Measurements from ENCODE around the gene FYB2. TPM values are rescaled to one million over a fixed set of nuclear protein-coding genes. Genes with fewer than 3 reads are reported as not detected.

Gene FYB2
- total and polyA plus RNA-seq, 12 donors, result 0.22 to 123 (median 9.9) TPM

DNA sequence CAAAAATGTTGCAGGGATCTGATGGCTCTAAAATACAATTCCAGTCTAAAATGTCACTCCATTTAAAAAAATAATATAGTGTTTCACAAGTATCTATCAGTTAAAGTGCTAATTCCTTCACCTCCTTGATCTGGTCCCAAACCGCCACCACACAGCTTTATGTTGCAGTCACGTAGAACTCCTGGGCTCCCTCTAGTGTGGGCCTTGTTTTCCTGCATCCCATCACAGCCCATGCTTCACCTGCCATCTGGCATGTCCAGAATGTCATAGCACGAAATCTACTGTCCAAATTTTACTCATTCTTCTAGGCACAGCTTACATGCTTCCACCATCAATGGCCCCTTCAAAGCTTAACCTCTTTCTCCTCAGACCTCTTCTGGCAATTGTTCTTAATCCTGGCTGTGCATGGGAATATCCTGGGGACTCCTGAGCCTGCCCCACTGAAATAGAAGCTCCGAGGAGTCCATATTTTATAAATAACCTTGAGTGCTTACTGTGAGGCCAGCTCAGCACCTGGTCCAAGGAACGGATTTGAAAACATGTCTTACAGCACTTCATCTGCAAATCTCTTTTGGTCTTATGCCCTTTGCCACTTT is 15.5 kb downstream of the FYB2 start:
- Histone ChIP-seq H3K4me3 (no peak overlapping the region), H3K27me3 (no peaks in the 10 kb centered on the region), H3K9me3 (no peaks in the 10 kb centered on the region), H3K36me3 (no peaks in the 10 kb centered on the region), H3K27ac (peak overlapping the region in 1 of 10 donors; percentile 14), H3K4me1 (peaks cover 0 to 37% (median 4%) of the 10 kb centered on the region in 9 donors)
- intact Hi-C loops (cut with DNase I), result loop anchor here in 1 of 10 donors (10.0 kb wide), 1 partner anchor 159 kb away; the partner anchor contains the start of gene PRKAA2
- TF ChIP-seq, protein P1, sequence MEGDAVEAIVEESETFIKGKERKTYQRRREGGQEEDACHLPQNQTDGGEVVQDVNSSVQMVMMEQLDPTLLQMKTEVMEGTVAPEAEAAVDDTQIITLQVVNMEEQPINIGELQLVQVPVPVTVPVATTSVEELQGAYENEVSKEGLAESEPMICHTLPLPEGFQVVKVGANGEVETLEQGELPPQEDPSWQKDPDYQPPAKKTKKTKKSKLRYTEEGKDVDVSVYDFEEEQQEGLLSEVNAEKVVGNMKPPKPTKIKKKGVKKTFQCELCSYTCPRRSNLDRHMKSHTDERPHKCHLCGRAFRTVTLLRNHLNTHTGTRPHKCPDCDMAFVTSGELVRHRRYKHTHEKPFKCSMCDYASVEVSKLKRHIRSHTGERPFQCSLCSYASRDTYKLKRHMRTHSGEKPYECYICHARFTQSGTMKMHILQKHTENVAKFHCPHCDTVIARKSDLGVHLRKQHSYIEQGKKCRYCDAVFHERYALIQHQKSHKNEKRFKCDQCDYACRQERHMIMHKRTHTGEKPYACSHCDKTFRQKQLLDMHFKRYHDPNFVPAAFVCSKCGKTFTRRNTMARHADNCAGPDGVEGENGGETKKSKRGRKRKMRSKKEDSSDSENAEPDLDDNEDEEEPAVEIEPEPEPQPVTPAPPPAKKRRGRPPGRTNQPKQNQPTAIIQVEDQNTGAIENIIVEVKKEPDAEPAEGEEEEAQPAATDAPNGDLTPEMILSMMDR (IDR thresholded peaks at IDR 0.05), result peak in 7 of 9 donors; percentile 19 to 49 (median 38)
- DNase-seq, result no peak
- 61% methylated on average over 5 of the region's 5 CpGs for WGBS, 2 donors
- no peak for ATAC-seq

DNA sequence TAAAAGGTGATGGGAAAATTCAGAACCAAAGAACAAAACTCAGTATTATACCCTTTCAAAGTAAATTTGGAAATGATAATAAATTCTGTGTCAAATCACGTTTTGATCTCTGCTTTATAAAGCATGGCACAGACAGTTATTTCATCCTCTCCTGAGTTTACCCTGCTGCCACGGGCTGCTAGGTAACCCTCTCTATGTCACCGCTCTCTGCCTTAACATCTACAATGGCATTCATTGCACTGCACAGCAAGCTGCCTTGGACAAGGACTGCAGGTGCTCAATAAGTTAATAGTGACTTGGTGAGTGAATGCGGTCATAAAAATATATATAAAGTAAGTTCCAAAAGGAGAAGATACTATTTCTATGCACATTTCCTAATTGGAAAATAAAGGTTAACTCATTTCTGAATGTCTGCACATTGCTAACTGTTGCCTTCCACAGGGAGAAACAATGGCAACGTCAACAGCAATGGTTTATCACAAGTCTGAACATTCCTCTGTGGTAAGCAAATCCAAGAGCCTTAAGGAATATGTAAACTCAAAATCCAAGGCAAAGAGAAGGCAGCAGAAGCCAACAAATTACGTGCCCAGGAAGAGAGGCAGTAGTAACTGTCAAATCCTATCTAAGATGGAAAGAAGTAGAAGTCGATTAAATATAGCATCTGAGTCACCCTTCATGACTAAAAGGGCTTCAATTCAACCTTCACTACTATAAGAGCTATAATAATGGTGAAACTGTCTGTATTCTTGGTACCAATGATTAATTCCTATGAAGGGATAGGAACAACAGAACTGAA is 19.4 kb downstream of the FYB2 start:
- DNase-seq, result no peak
- Histone ChIP-seq H3K27ac (peak overlapping the region; percentile 43 to 88 (median 83)), H3K4me3 (no peak overlapping the region)

DNA sequence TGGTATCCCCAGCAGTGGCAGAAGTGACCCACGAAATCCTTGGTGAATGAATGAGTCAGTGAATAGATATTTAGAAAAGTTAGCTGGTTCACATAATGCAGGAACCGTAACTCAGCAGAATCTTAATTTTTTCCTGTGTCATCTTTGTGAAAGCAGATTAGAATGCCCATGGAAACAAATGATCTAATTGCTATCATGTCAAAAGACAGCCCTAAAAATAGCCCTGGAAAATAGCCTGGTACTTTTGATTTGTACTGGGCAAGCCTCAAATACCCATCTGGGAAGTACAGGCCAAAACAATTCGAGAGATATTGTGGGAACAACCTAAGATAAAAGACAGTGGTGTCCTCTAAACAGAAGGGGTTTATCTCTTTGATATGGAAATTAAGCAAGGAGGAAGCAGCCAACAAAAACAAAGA is 21.1 kb downstream of the FYB2 start:
- no peak overlapping the region for H3K4me3 ChIP-seq
- H3K27ac ChIP-seq, result peak overlapping the region; percentile 46 to 88 (median 83)
- intact Hi-C loops (cut with DNase I), result loop anchor here in 1 of 10 donors (2.0 kb wide), 1 partner anchor 21 kb away; the partner anchor contains the start of gene FYB2
- H3K27me3 ChIP-seq, result no peaks in the 10 kb centered on the region
- H3K36me3 ChIP-seq, result no peaks in the 10 kb centered on the region
- DNase-seq (peak in 1 of 2 donors; percentile 15), ATAC-seq (peak; percentile 43 to 90 (median 80))
- no peaks in the 10 kb centered on the region for H3K9me3 ChIP-seq
- peaks cover 0 to 47% (median 7%) of the 10 kb centered on the region in 9 donors for H3K4me1 ChIP-seq
- 15 to 17% methylated on average over 3 of the region's 3 CpGs for WGBS, 2 donors
- TF ChIP-seq, protein P1 (IDR thresholded peaks at IDR 0.05), result no peak

More for the DNA sequence above, 19.4 kb downstream of the FYB2 start:
- H3K27me3 ChIP-seq, result no peaks in the 10 kb centered on the region
- no peaks in the 10 kb centered on the region for H3K36me3 ChIP-seq
- intact Hi-C loops (cut with DNase I), result loop anchor here in 1 of 10 donors (2.0 to 10.0 kb wide), 2 partner anchors 19 to 155 kb away; partner anchors contain the start of genes FYB2 and PRKAA2
- H3K9me3 ChIP-seq, result no peaks in the 10 kb centered on the region
- ATAC-seq, result peak; percentile 23 to 79 (median 68)
- WGBS, 2 donors, result 45 to 58% methylated on average over 7 of the region's 7 CpGs
- TF ChIP-seq, protein P1 (IDR thresholded peaks at IDR 0.05), result no peak
- H3K4me1 ChIP-seq, result peaks cover 0 to 37% (median 7%) of the 10 kb centered on the region in 9 donors

DNA sequence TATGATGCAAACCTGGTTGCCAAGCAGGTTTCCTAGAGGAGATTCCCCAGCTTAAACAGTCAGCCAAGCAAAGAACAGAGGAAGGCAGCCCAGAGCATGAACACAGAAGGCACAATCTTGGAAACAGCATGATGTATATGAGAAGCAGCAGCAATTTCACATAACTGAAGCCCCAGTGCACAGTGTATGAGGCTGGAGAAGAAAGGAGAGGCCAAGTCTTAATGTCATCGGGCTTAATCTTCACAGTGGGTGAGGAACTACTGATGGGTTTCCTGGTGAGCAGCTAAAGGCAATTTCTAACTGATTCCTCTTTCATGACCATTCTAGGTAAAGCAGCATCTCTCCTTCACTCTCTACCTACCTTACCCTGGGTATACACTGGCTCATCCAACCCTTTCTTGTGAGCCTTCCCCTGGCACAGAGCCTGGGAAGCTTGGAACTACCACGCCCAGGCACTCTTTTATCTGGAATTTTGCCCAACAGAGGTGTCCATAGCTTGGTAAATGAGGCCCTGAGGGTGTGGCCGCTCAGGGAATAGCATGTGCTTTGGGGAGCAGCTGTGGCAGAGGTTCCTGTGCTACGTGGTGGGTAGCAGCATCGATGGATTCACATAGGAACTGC is 22.0 kb downstream of the FYB2 start:
- intact Hi-C loops (cut with DNase I), result no loop called here

More for the DNA sequence above, 22.0 kb downstream of the FYB2 start:
- ATAC-seq, result peak in 7 of 8 donors; percentile 22 to 82 (median 69)
- TF ChIP-seq, protein P1 (IDR thresholded peaks at IDR 0.05), result no peak
- H3K4me3 ChIP-seq, result no peak overlapping the region
- H3K4me1 ChIP-seq, result peaks cover 0 to 47% (median 7%) of the 10 kb centered on the region in 9 donors
- WGBS, 2 donors, result 54% methylated on average over 5 of the region's 5 CpGs
- DNase-seq, result peak; percentile 19 to 22
- no peaks in the 10 kb centered on the region for H3K36me3 ChIP-seq
- no peaks in the 10 kb centered on the region for H3K27me3 ChIP-seq
- H3K9me3 ChIP-seq, result no peaks in the 10 kb centered on the region
- peak overlapping the region; percentile 46 to 88 (median 83) for H3K27ac ChIP-seq

Data from heart right ventricle (tissue), 16 donors.